SK-N-MC (cell line): ENCODE measurements around the gene SLC4A4.

Experiments used
- EZH2 ChIP-seq: fragments of 200-600 bp; sonication (generic); IDR thresholded peaks from one replicate; pipeline ENCODE4 v1.6.1; 2017; ENCODE audit warnings: antibody characterized with exemption
- POLR2AphosphoS5 ChIP-seq: IDR thresholded peaks from 2 replicates; pipeline ENCODE4 v1.6.1; 2012; ENCODE audit warnings: mild to moderate bottlenecking, low read depth, low read length, borderline replicate concordance

DNA sequence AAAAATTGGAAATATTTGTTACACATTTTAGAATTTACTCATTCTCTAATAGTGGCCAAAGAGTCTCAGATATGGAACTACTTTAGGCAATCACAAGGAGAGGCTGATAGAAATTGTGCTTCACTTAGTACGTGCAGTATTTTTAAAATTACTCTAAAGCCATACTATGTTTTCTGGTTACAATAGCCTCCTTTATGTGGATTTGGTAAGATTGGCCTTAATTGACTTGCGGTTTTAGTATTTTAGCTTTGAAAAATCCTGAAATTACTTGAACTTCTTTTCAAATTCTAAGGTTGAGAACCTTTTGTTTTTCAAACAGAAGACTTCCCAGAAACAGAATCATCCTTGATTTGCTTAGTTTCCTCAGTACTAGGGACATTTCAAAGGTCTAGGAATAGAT lies 215.2 kb downstream of the SLC4A4 start:
- TF ChIP-seq POLR2AphosphoS5 (no peak), EZH2 (no peak)
